Right lobe of liver (tissue), 4 donors: ENCODE data around the gene CHST1.

Experiments used
- CTCF ChIP-seq, 4 donors: fragments of 200-600 bp in 3 of 4; fragments of 450-650 bp in 1 of 4; IDR thresholded peaks; one replicate each; pipeline versions ENCODE4 v1.5.1 to v1.8.0; 2016 to 2022; ENCODE audit warnings: antibody characterized with exemption in 4 of 4, mild to moderate bottlenecking in 2 of 4
- POLR2A ChIP-seq: fragments of 450-650 bp; IDR thresholded peaks from one replicate; pipeline ENCODE4 v1.6.1; 2017; ENCODE audit warnings: antibody characterized with exemption, mild to moderate bottlenecking
- donor health status: DM: no; HTN: no; CAD: no.
- donor health status: DM: no; HTN: no; CAD: no.
- donor health status: DM: no; HTN: yes; CAD: no.

DNA sequence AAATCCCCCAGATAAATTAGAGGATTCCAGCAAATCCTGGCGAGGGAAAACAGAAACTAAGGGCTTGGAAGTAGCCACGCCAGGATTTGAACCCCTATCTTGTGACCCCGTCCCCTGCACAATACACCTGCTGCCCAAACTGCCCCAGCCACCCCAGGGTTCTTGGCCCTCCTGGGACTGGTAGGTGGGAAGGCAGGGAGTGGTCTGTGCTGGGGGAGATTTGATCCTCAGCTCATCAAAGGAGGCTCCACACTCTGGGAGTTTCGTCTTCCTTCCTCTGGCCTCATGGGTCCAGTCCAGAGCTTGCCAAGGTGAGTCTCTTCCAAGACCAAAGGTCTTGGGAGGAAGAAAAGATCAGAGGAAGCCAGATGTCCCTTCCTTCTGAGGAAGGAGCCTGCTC is 4.5 kb upstream of the CHST1 start:
- TF ChIP-seq CTCF (IDR thresholded peaks at IDR 0.05): no peak
- TF ChIP-seq POLR2A: no peak
